GM20000 (cell line): ENCODE data around the gene MRPL53.
"Not testable (repeated sequence)": the region's sequence is repeated elsewhere in the genome, so short reads cannot be mapped to it uniquely, and the experiment has no call there.

Source experiments
- DNase-seq: peaks from one replicate; pipeline ENCODE4 v3.0.0; 2012; ENCODE audit warnings: low spot score
- CTCF ChIP-seq: IDR thresholded peaks from 2 replicates; pipeline ENCODE4 v1.5.1; 2012; ENCODE audit warnings: mild to moderate bottlenecking, control low read depth; ENCODE audit errors: extremely low read depth, missing control alignments

Gene MRPL53

GRCh38 chr2:74447230-74447999, 25.1 kb downstream of the MRPL53 start:
- no peak for DNase-seq
- no peak for TF ChIP-seq CTCF

GRCh38 chr2:74444498-74445318, 27.8 kb downstream of the MRPL53 start:
- DNase-seq: no peak
- no peak for TF ChIP-seq CTCF

- not testable (repeated sequence) for DNase-seq
These were observed 29.8 kb downstream of the MRPL53 start for GRCh38 chr2:74442483-74443297.

- no peak for TF ChIP-seq CTCF
- peak; percentile 81 for DNase-seq
These were observed 30.6 kb downstream of the MRPL53 start, which contains the start of gene RTKN for GRCh38 chr2:74441690-74442482. Gene RTKN, minus strand, starts transcription at chr2:74441937. Its CDS starts 121 bp downstream, at chr2:74441816.

GRCh38 chr2:74441170-74441689, 31.2 kb downstream of the MRPL53 start:
- no peak for DNase-seq

GRCh38 chr2:74440378-74441169, 31.9 kb downstream of the MRPL53 start:
- no peak for TF ChIP-seq CTCF
- peak; percentile 98 for DNase-seq

More at GRCh38 chr2:74441170-74441689, 31.2 kb downstream of the MRPL53 start:
- no peak for TF ChIP-seq CTCF
